GM23338 (cell line): Measurements from ENCODE around the gene LAMTOR4. TPM values are rescaled to one million over a fixed set of nuclear protein-coding genes. Genes with fewer than 3 reads are reported as not detected.

Experiments used
- ATAC-seq: fragments of 200-7000 bp; cut with Tn5 transposase; 3 replicates; pipeline ENCODE4 v1.9.1; 2020
- DNase-seq: peaks from one replicate; pipeline ENCODE4 v3.0.0-alpha.2; 2015; ENCODE audit warnings: low spot score
- H2AFZ ChIP-seq: fragments of 200-600 bp; sonication (generic); 2 replicates; pipeline ENCODE4 v1.8.0; 2016; ENCODE audit warnings: antibody characterized with exemption, mild to moderate bottlenecking, moderate library complexity
- H3F3A ChIP-seq: fragments of 200-600 bp; sonication (generic); replicated peaks from 2 replicates; pipeline ENCODE4 v1.8.0; 2017; ENCODE audit warnings: antibody characterized with exemption, mixed run types, low read depth
- H3K27ac ChIP-seq: fragments of 200-600 bp; sonication (generic); 2 replicates; pipeline ENCODE4 v1.6.1; 2016; ENCODE audit warnings: low read depth
- H3K27me3 ChIP-seq: fragments of 200-600 bp; sonication (generic); 2 replicates; pipeline ENCODE4 v1.8.0; 2016; ENCODE audit warnings: mild to moderate bottlenecking, mixed run types, moderate library complexity; ENCODE audit not compliant: insufficient read depth
- H3K36me3 ChIP-seq: fragments of 200-600 bp; sonication (generic); 2 replicates; pipeline ENCODE4 v1.8.0; 2016; ENCODE audit warnings: mild to moderate bottlenecking; ENCODE audit not compliant: insufficient read depth
- H3K4me1 ChIP-seq: fragments of 200-600 bp; sonication (generic); 2 replicates; pipeline ENCODE4 v1.8.0; 2016; ENCODE audit warnings: mild to moderate bottlenecking, moderate library complexity; ENCODE audit not compliant: insufficient read depth
- H3K4me2 ChIP-seq: fragments of 200-600 bp; sonication (generic); 2 replicates; pipeline ENCODE4 v1.7.1; 2017; ENCODE audit warnings: mixed run types
- H3K4me3 ChIP-seq: fragments of 200-600 bp; sonication (generic); 2 replicates; pipeline ENCODE4 v1.6.1; 2016; ENCODE audit warnings: mixed run types
- H3K79me2 ChIP-seq: fragments of 200-600 bp; sonication (generic); replicated peaks from 2 replicates; pipeline ENCODE4 v1.8.0; 2017; ENCODE audit warnings: mild to moderate bottlenecking; ENCODE audit not compliant: insufficient read depth
- H3K9me2 ChIP-seq: fragments of 200-600 bp; sonication (generic); 2 replicates; pipeline ENCODE4 v1.8.0; 2017; ENCODE audit not compliant: insufficient read depth
- H4K20me1 ChIP-seq: fragments of 200-600 bp; sonication (generic); replicated peaks from 2 replicates; pipeline ENCODE4 v1.8.0; 2017; ENCODE audit warnings: mild to moderate bottlenecking; ENCODE audit not compliant: insufficient read depth
- H3K27ac Mint-ChIP-seq: 2 replicates; pipeline ENCODE4 v1.8.0; 2020; ENCODE audit warnings: inconsistent platforms, mild to moderate bottlenecking, moderate library complexity, mixed read lengths
- H3K27me3 Mint-ChIP-seq: 3 replicates; pipeline ENCODE4 v1.8.0; 2022; ENCODE audit warnings: low read depth, mild to moderate bottlenecking, moderate library complexity, mixed read lengths, inconsistent platforms; ENCODE audit not compliant: insufficient read depth, poor library complexity
- H3K36me3 Mint-ChIP-seq: 3 replicates; pipeline ENCODE4 v1.8.0; 2021; ENCODE audit warnings: low read depth, mild to moderate bottlenecking, inconsistent platforms, moderate library complexity, mixed read lengths
- H3K4me1 Mint-ChIP-seq: 3 replicates; pipeline ENCODE4 v1.8.0; 2020; ENCODE audit warnings: mild to moderate bottlenecking, inconsistent platforms, mixed read lengths
- H3K4me3 Mint-ChIP-seq: 3 replicates; pipeline ENCODE4 v1.8.0; 2021; ENCODE audit warnings: moderate library complexity, mild to moderate bottlenecking, inconsistent platforms, mixed read lengths
- H3K9me3 Mint-ChIP-seq: 3 replicates; pipeline ENCODE4 v1.8.0; 2020; ENCODE audit warnings: moderate library complexity, mild to moderate bottlenecking, inconsistent platforms, mixed read lengths
- CREB1 ChIP-seq: fragments of 250-450 bp; sonication (Bioruptor Pico); IDR thresholded peaks from 2 replicates; pipeline ENCODE4 v1.5.0; 2020; ENCODE audit warnings: low read depth, mild to moderate bottlenecking, moderate library complexity
- EZH2 ChIP-seq: fragments of 200-600 bp; sonication (generic); IDR thresholded peaks from one replicate; pipeline ENCODE4 v1.8.0; 2017; ENCODE audit warnings: antibody characterized with exemption, mild to moderate bottlenecking, low read depth; ENCODE audit not compliant: unreplicated experiment
- EZH2phosphoT487 ChIP-seq: fragments of 200-600 bp; sonication (generic); IDR thresholded peaks from one replicate; pipeline ENCODE4 v1.8.1; 2018; ENCODE audit warnings: antibody characterized with exemption; ENCODE audit not compliant: unreplicated experiment
- JUNB ChIP-seq: IDR thresholded peaks from one replicate; pipeline ENCODE4 v1.6.1; 2016; ENCODE audit warnings: antibody characterized with exemption; ENCODE audit not compliant: unreplicated experiment
- POLR2AphosphoS5 ChIP-seq: IDR thresholded peaks from 2 replicates; pipeline ENCODE4 v1.6.1; 2016; ENCODE audit warnings: antibody characterized with exemption, low read depth
- STAT1 ChIP-seq: IDR thresholded peaks from one replicate; pipeline ENCODE4 v1.6.1; 2016; ENCODE audit warnings: antibody characterized with exemption; ENCODE audit not compliant: unreplicated experiment
- polyA plus RNA-seq: library from polyadenylated mRNA; unstranded; fragments of >200 nt; fragmentation: Nextera tagmentation; extraction: Ambion mirVana; gene quantifications from 2 replicates; pipeline ENCODE4 v1.2.1, GENCODE V29; 2016
- total RNA-seq: library from RNA; depleted of rRNA; stranded (reverse); fragments of >200 nt; shearing (Covaris generic); gene quantifications from 2 replicates; pipeline ENCODE4 v1.2.3, GENCODE V29; 2014
- TF ChIP-seq, protein P1 (sequence below): IDR thresholded peaks from one replicate; pipeline ENCODE4 v1.6.1; 2018; ENCODE audit warnings: antibody characterized with exemption; ENCODE audit not compliant: unreplicated experiment
- TF ChIP-seq, protein P2 (sequence below), 2 experiments: fragments of 200-600 bp in 1 of 2; sonication (generic) in 1 of 2; conservative IDR thresholded peaks; 2 replicates each; pipeline versions ENCODE4 v1.5.1 to v1.6.1; 2016 to 2017; ENCODE audit warnings: antibody characterized with exemption in 2 of 2, low read depth in 2 of 2, mild to moderate bottlenecking in 2 of 2, moderate library complexity in 1 of 2
- TF ChIP-seq, protein P3 (sequence below): IDR thresholded peaks from 2 replicates; pipeline ENCODE4 v1.6.1; 2016; ENCODE audit warnings: antibody characterized with exemption
- TF ChIP-seq, protein P4 (sequence below): fragments of 250-450 bp; sonication (Bioruptor Pico); IDR thresholded peaks from 2 replicates; pipeline ENCODE4 v1.5.0; 2020; ENCODE audit warnings: mild to moderate bottlenecking, moderate library complexity

Gene LAMTOR4
- total and polyA plus RNA-seq, 2 experiments from 2014 or later: 145 to 333 TPM

DNA sequence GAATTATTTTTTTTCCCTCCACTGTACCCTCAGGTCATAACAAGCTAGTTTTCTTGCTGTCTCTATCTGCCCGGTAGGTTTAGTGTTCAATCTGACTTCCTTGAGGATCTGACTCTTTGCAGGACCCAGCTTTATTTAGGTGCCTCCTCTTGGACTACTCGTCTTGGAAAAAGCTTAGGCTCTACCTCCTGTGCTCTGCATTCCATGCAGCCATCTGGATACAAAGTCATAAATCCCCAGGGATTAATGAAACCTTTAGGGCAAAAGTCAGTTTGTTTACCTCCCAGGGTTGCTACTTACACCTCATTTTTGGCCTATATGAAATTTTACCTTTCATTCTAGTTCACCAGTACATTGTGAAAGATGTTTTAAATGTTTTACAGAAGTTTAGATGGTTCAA lies 37.0 kb downstream of the LAMTOR4 start:
- Histone ChIP-seq H3F3A (no peaks in the 10 kb centered on the region), H2AFZ (no peak overlapping the region), H3K36me3 (no peaks in the 10 kb centered on the region), H3K4me1 (peaks cover 13% of the 10 kb centered on the region), H3K4me2 (no peak overlapping the region), H3K9me2 (no peaks in the 10 kb centered on the region), H3K79me2 (no peaks in the 10 kb centered on the region), H4K20me1 (no peaks in the 10 kb centered on the region), H3K27ac (no peak overlapping the region), H3K4me3 (no peak overlapping the region), H3K27me3 (no peaks in the 10 kb centered on the region)
- H3K4me3 Mint-ChIP-seq: no peak overlapping the region
- no peaks in the 10 kb centered on the region for H3K36me3 Mint-ChIP-seq
- no peaks in the 10 kb centered on the region; the same call in 2 of the 3 replicates for H3K9me3 Mint-ChIP-seq
- H3K27me3 Mint-ChIP-seq: peaks cover 3% of the 10 kb centered on the region
- TF ChIP-seq STAT1: no peak
- no peak for TF ChIP-seq CREB1
- TF ChIP-seq, protein P1, sequence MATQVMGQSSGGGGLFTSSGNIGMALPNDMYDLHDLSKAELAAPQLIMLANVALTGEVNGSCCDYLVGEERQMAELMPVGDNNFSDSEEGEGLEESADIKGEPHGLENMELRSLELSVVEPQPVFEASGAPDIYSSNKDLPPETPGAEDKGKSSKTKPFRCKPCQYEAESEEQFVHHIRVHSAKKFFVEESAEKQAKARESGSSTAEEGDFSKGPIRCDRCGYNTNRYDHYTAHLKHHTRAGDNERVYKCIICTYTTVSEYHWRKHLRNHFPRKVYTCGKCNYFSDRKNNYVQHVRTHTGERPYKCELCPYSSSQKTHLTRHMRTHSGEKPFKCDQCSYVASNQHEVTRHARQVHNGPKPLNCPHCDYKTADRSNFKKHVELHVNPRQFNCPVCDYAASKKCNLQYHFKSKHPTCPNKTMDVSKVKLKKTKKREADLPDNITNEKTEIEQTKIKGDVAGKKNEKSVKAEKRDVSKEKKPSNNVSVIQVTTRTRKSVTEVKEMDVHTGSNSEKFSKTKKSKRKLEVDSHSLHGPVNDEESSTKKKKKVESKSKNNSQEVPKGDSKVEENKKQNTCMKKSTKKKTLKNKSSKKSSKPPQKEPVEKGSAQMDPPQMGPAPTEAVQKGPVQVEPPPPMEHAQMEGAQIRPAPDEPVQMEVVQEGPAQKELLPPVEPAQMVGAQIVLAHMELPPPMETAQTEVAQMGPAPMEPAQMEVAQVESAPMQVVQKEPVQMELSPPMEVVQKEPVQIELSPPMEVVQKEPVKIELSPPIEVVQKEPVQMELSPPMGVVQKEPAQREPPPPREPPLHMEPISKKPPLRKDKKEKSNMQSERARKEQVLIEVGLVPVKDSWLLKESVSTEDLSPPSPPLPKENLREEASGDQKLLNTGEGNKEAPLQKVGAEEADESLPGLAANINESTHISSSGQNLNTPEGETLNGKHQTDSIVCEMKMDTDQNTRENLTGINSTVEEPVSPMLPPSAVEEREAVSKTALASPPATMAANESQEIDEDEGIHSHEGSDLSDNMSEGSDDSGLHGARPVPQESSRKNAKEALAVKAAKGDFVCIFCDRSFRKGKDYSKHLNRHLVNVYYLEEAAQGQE: no peak
- TF ChIP-seq EZH2phosphoT487: no peak
- TF ChIP-seq, protein P2, sequence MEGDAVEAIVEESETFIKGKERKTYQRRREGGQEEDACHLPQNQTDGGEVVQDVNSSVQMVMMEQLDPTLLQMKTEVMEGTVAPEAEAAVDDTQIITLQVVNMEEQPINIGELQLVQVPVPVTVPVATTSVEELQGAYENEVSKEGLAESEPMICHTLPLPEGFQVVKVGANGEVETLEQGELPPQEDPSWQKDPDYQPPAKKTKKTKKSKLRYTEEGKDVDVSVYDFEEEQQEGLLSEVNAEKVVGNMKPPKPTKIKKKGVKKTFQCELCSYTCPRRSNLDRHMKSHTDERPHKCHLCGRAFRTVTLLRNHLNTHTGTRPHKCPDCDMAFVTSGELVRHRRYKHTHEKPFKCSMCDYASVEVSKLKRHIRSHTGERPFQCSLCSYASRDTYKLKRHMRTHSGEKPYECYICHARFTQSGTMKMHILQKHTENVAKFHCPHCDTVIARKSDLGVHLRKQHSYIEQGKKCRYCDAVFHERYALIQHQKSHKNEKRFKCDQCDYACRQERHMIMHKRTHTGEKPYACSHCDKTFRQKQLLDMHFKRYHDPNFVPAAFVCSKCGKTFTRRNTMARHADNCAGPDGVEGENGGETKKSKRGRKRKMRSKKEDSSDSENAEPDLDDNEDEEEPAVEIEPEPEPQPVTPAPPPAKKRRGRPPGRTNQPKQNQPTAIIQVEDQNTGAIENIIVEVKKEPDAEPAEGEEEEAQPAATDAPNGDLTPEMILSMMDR (conservative IDR thresholded peaks at IDR 0.05; ENCODE audit: low read depth in 2 of 2): no peak
- TF ChIP-seq, protein P3, sequence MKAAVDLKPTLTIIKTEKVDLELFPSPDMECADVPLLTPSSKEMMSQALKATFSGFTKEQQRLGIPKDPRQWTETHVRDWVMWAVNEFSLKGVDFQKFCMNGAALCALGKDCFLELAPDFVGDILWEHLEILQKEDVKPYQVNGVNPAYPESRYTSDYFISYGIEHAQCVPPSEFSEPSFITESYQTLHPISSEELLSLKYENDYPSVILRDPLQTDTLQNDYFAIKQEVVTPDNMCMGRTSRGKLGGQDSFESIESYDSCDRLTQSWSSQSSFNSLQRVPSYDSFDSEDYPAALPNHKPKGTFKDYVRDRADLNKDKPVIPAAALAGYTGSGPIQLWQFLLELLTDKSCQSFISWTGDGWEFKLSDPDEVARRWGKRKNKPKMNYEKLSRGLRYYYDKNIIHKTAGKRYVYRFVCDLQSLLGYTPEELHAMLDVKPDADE: no peak
- no peak for TF ChIP-seq EZH2
- TF ChIP-seq JUNB: no peak
- H3K4me1 Mint-ChIP-seq: peaks cover 20% of the 10 kb centered on the region
- DNase-seq (no peak), ATAC-seq (no peak)
- H3K27ac Mint-ChIP-seq: no peak overlapping the region

DNA sequence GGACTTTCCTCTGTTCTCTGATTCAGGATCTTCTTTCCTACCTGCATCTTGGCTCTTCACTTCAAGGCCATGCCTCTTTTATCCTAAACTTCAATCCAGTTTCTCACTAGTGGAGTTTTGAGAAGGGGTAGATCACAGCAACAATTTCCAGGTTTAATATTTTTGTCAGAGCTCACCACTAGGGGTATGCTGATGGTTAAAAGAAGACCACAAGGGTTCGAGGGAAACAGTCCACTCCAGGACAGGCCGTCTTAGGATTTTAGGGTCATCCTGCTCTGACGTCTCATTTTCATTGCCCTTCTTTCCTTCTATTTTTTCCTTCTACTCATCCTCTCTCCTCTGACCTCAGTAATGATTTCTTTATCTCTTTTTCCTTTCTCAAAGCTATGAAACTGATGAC lies 40.3 kb downstream of the LAMTOR4 start:
- Histone ChIP-seq H4K20me1 (no peaks in the 10 kb centered on the region), H3F3A (no peaks in the 10 kb centered on the region), H3K36me3 (no peaks in the 10 kb centered on the region), H3K4me1 (no peaks in the 10 kb centered on the region), H3K4me3 (no peak overlapping the region), H3K9me2 (no peaks in the 10 kb centered on the region), H2AFZ (no peak overlapping the region), H3K27ac (no peak overlapping the region), H3K79me2 (no peaks in the 10 kb centered on the region), H3K27me3 (no peaks in the 10 kb centered on the region), H3K4me2 (no peak overlapping the region)
- Mint-ChIP-seq H3K36me3 (no peaks in the 10 kb centered on the region), H3K9me3 (no peaks in the 10 kb centered on the region; the same call in 2 of the 3 replicates), H3K27ac (no peak overlapping the region), H3K4me1 (peaks cover 10% of the 10 kb centered on the region), H3K27me3 (peaks cover 5% of the 10 kb centered on the region), H3K4me3 (no peak overlapping the region)
- DNase-seq (no peak), ATAC-seq (peak; percentile 32; the same call in 1 of the 3 replicates)
- TF ChIP-seq, protein P4, sequence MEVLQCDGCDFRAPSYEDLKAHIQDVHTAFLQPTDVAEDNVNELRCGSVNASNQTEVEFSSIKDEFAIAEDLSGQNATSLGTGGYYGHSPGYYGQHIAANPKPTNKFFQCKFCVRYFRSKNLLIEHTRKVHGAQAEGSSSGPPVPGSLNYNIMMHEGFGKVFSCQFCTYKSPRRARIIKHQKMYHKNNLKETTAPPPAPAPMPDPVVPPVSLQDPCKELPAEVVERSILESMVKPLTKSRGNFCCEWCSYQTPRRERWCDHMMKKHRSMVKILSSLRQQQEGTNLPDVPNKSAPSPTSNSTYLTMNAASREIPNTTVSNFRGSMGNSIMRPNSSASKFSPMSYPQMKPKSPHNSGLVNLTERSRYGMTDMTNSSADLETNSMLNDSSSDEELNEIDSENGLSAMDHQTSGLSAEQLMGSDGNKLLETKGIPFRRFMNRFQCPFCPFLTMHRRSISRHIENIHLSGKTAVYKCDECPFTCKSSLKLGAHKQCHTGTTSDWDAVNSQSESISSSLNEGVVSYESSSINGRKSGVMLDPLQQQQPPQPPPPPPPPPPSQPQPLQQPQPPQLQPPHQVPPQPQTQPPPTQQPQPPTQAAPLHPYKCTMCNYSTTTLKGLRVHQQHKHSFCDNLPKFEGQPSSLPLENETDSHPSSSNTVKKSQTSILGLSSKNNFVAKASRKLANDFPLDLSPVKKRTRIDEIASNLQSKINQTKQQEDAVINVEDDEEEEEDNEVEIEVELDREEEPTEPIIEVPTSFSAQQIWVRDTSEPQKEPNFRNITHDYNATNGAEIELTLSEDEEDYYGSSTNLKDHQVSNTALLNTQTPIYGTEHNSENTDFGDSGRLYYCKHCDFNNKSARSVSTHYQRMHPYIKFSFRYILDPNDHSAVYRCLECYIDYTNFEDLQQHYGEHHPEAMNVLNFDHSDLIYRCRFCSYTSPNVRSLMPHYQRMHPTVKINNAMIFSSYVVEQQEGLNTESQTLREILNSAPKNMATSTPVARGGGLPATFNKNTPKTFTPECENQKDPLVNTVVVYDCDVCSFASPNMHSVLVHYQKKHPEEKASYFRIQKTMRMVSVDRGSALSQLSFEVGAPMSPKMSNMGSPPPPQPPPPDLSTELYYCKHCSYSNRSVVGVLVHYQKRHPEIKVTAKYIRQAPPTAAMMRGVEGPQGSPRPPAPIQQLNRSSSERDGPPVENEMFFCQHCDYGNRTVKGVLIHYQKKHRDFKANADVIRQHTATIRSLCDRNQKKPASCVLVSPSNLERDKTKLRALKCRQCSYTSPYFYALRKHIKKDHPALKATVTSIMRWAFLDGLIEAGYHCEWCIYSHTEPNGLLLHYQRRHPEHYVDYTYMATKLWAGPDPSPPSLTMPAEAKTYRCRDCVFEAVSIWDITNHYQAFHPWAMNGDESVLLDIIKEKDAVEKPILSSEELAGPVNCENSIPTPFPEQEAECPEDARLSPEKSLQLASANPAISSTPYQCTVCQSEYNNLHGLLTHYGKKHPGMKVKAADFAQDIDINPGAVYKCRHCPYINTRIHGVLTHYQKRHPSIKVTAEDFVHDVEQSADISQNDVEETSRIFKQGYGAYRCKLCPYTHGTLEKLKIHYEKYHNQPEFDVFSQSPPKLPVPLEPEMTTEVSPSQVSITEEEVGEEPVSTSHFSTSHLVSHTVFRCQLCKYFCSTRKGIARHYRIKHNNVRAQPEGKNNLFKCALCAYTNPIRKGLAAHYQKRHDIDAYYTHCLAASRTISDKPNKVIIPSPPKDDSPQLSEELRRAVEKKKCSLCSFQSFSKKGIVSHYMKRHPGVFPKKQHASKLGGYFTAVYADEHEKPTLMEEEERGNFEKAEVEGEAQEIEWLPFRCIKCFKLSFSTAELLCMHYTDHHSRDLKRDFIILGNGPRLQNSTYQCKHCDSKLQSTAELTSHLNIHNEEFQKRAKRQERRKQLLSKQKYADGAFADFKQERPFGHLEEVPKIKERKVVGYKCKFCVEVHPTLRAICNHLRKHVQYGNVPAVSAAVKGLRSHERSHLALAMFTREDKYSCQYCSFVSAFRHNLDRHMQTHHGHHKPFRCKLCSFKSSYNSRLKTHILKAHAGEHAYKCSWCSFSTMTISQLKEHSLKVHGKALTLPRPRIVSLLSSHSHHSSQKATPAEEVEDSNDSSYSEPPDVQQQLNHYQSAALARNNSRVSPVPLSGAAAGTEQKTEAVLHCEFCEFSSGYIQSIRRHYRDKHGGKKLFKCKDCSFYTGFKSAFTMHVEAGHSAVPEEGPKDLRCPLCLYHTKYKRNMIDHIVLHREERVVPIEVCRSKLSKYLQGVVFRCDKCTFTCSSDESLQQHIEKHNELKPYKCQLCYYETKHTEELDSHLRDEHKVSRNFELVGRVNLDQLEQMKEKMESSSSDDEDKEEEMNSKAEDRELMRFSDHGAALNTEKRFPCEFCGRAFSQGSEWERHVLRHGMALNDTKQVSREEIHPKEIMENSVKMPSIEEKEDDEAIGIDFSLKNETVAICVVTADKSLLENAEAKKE: no peak
- TF ChIP-seq POLR2AphosphoS5: no peak
